HL-60 (cell line): ENCODE results near the gene TMUB1.

Experiments
- DNase-seq, 2 experiments: peaks; one replicate each; pipeline ENCODE4 v3.0.0-alpha.2; 2010 to 2020; ENCODE audit warnings: low read depth in 1 of 2, low spot score in 1 of 2
- H3K27ac ChIP-seq: fragments of 250-450 bp; sonication (Bioruptor Pico); replicated peaks from 2 replicates; pipeline ENCODE4 v1.5.1; 2020; ENCODE audit warnings: mild to moderate bottlenecking, moderate library complexity
- H3K27me3 ChIP-seq: fragments of 250-450 bp; sonication (Bioruptor Pico); 2 replicates; pipeline ENCODE4 v1.5.1; 2021; ENCODE audit warnings: mild to moderate bottlenecking, moderate library complexity; ENCODE audit not compliant: insufficient read depth, poor library complexity, severe bottlenecking
- H3K4me3 ChIP-seq: replicated peaks from 2 replicates; pipeline ENCODE4 v1.5.1; 2011; ENCODE audit warnings: mild to moderate bottlenecking, control low read depth, low read length; ENCODE audit not compliant: insufficient read depth
- GABPA ChIP-seq: IDR thresholded peaks from 2 replicates; pipeline ENCODE4 v1.6.1; 2012; ENCODE audit warnings: low read depth
- POLR2AphosphoS5 ChIP-seq: IDR thresholded peaks from 2 replicates; pipeline ENCODE4 v1.6.1; 2012; ENCODE audit warnings: low read depth
- REST ChIP-seq: IDR thresholded peaks from 2 replicates; pipeline ENCODE4 v1.6.1; 2012; ENCODE audit warnings: low read depth; ENCODE audit not compliant: insufficient replicate concordance
- SPI1 ChIP-seq: IDR thresholded peaks from 2 replicates; pipeline ENCODE4 v1.6.1; 2012; ENCODE audit warnings: low read depth, mild to moderate bottlenecking, borderline replicate concordance
- TF ChIP-seq, protein P1 (sequence below): IDR thresholded peaks from one replicate; pipeline ENCODE4 v1.5.1; 2011; ENCODE audit warnings: low read length, control low read depth, inconsistent platforms; ENCODE audit not compliant: insufficient read depth

Gene TMUB1

GRCh38 chr7:151078233-151079040 is 4.9 kb downstream of the TMUB1 start:
- Histone ChIP-seq H3K27ac (no peak overlapping the region), H3K27me3 (no peaks in the 10 kb centered on the region), H3K4me3 (no peak overlapping the region)
- no peak for DNase-seq
- TF ChIP-seq POLR2AphosphoS5 (no peak), REST (no peak), GABPA (no peak), SPI1 (no peak)
- TF ChIP-seq, protein P1, sequence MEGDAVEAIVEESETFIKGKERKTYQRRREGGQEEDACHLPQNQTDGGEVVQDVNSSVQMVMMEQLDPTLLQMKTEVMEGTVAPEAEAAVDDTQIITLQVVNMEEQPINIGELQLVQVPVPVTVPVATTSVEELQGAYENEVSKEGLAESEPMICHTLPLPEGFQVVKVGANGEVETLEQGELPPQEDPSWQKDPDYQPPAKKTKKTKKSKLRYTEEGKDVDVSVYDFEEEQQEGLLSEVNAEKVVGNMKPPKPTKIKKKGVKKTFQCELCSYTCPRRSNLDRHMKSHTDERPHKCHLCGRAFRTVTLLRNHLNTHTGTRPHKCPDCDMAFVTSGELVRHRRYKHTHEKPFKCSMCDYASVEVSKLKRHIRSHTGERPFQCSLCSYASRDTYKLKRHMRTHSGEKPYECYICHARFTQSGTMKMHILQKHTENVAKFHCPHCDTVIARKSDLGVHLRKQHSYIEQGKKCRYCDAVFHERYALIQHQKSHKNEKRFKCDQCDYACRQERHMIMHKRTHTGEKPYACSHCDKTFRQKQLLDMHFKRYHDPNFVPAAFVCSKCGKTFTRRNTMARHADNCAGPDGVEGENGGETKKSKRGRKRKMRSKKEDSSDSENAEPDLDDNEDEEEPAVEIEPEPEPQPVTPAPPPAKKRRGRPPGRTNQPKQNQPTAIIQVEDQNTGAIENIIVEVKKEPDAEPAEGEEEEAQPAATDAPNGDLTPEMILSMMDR, result no peak

- TF ChIP-seq REST (no peak), POLR2AphosphoS5 (peak; percentile 11; the same call in 1 of the 2 replicates)
- DNase-seq, result no peak
- no peak overlapping the region for H3K27ac ChIP-seq
- H3K4me3 ChIP-seq, result no peak overlapping the region
- no peaks in the 10 kb centered on the region for H3K27me3 ChIP-seq
These were observed 5.5 kb downstream of the TMUB1 start for GRCh38 chr7:151077705-151078232.

DNA sequence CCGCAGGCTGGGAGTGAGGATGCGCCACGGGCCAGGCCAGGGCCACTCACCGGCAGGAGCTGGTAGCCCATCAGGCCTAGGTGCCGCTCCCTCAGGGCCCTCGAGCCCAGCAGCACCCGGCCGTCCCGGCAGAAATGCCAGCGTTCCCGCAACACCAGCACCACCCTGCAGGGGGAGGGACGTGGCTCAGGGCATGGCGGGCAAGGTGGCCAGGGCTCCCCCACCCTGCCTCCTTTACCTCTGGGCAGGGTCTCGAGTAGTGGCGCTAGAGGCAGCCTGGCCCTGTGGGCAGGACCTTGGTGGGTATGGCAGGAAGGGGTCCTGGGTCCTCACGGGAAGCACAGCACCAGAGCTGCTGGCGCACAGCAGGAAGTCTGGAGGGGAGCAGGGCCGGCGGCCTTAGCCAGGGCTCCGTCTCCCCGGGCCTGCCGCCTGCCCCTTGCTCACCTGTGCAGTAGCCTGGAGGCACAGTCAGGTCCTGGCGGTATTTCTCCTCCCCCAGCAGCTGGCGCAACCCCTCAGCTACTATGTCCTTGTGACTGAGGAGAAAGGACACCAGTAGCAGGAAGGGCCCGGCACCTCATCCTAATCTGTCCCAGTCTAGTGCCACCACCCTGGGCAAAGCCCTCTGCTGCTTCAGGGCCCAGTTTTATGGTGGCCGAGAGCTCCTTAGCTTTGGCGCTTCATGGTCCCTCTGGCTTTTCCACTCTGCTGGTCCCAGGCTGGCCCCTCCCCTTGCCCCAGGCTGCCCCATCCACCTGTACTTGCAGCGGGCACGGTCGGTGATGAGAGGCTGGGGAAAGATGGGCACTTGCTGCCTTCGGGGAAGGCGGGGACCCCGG is 6.2 kb downstream of the TMUB1 start:
- DNase-seq, result peak in 1 of 2 experiments; percentile 33
- H3K27ac ChIP-seq, result no peak overlapping the region
- H3K4me3 ChIP-seq, result no peak overlapping the region
- no peak for TF ChIP-seq GABPA
- no peak for TF ChIP-seq SPI1
- TF ChIP-seq, protein P1, result no peak
- no peak for TF ChIP-seq POLR2AphosphoS5
- no peak for TF ChIP-seq REST
- no peaks in the 10 kb centered on the region for H3K27me3 ChIP-seq
